Natural killer cell treated with Interleukin-12 subunit alpha and Interleukin-12 subunit beta and Interleukin-15 and Interleukin-18, amount 100 ng/mL, for 72 hours (primary cell): ENCODE data around the gene ZNF581. TPM values are rescaled to one million over a fixed set of nuclear protein-coding genes. Genes with fewer than 3 reads are reported as not detected.
A peak's percentile ranks its signal among the peaks of the same experiment; 100 is the strongest.

Experiments used
- ATAC-seq, 2 donors: fragments of 150-1000 bp; cut with Tn5 transposase in 1 of 2; sonication (Bioruptor Pico), chemical (Tn5 transposase) in 1 of 2; 2 replicates each; pipeline ENCODE4 v1.10.0; 2021
- DNase-seq: peaks from one replicate; pipeline ENCODE4 v3.0.0; 2022; ENCODE audit warnings: low spot score
- H3K27ac Mint-ChIP-seq, 2 donors: 1 replicate in 1 of 2; 2 replicates in 1 of 2; pipeline ENCODE4 v1.8.0; 2022; ENCODE audit warnings: mixed read lengths in 2 of 2, mild to moderate bottlenecking in 1 of 2, moderate library complexity in 1 of 2
- H3K27me3 Mint-ChIP-seq, 2 donors: 1 replicate in 1 of 2; 2 replicates in 1 of 2; pipeline ENCODE4 v1.8.0; 2022; ENCODE audit warnings: mixed read lengths in 2 of 2
- H3K36me3 Mint-ChIP-seq: one replicate; pipeline ENCODE4 v1.8.0; 2022; ENCODE audit warnings: mixed read lengths
- H3K4me1 Mint-ChIP-seq, 2 donors: 1 replicate in 1 of 2; 2 replicates in 1 of 2; pipeline ENCODE4 v1.8.0; 2022; ENCODE audit warnings: low read depth in 2 of 2, mixed read lengths in 2 of 2, mild to moderate bottlenecking in 1 of 2
- H3K4me3 Mint-ChIP-seq: one replicate; pipeline ENCODE4 v1.8.0; 2022; ENCODE audit warnings: mixed read lengths
- H3K9me3 Mint-ChIP-seq: 2 replicates; pipeline ENCODE4 v1.8.0; 2022; ENCODE audit warnings: mixed read lengths
- total RNA-seq, 2 donors: library from RNA; stranded (reverse); gene quantifications; one replicate each; pipeline ENCODE4 v1.2.3, GENCODE V29; 2022

Gene ZNF581
- total RNA-seq, 2 donors from 2014 or later = 15.1 to 27.6 TPM

GRCh38 chr19:55661826-55662225 lies 18.4 kb downstream of the ZNF581 start:
- ATAC-seq = no peak
- Mint-ChIP-seq H3K4me1 (peaks cover 42 to 45% of the 10 kb centered on the region in 2 donors), H3K36me3 (peaks cover 30% of the 10 kb centered on the region), H3K9me3 (no peaks in the 10 kb centered on the region), H3K4me3 (peak overlapping the region; percentile 15), H3K27ac (peak overlapping the region in 1 of 2 donors; percentile 30), H3K27me3 (no peaks in the 10 kb centered on the region)
- no peak for DNase-seq

GRCh38 chr19:55663846-55664536 lies 20.5 kb downstream of the ZNF581 start:
- Mint-ChIP-seq H3K36me3 (peaks cover 22% of the 10 kb centered on the region), H3K27ac (no peak overlapping the region), H3K4me1 (peaks cover 32 to 33% of the 10 kb centered on the region in 2 donors), H3K27me3 (no peaks in the 10 kb centered on the region), H3K4me3 (no peak overlapping the region), H3K9me3 (no peaks in the 10 kb centered on the region)
- ATAC-seq (no peak), DNase-seq (no peak)

GRCh38 chr19:55666343-55667005 lies 23.0 kb downstream of the ZNF581 start:
- Mint-ChIP-seq H3K27me3 (no peaks in the 10 kb centered on the region), H3K36me3 (peaks cover 22% of the 10 kb centered on the region), H3K27ac (no peak overlapping the region), H3K9me3 (no peaks in the 10 kb centered on the region), H3K4me3 (no peak overlapping the region), H3K4me1 (peaks cover 32 to 35% of the 10 kb centered on the region in 2 donors)
- ATAC-seq = no peak
- DNase-seq = no peak

- DNase-seq (no peak), ATAC-seq (no peak)
- Mint-ChIP-seq H3K4me1 (peaks cover 28 to 32% of the 10 kb centered on the region in 2 donors), H3K27me3 (no peaks in the 10 kb centered on the region), H3K27ac (no peak overlapping the region), H3K4me3 (no peak overlapping the region), H3K36me3 (peaks cover 18% of the 10 kb centered on the region), H3K9me3 (no peaks in the 10 kb centered on the region)
These were observed 23.5 kb downstream of the ZNF581 start for GRCh38 chr19:55667006-55667381.

- DNase-seq (no peak), ATAC-seq (no peak)
- Mint-ChIP-seq H3K9me3 (no peaks in the 10 kb centered on the region), H3K4me1 (peaks cover 29 to 33% of the 10 kb centered on the region in 2 donors), H3K36me3 (peaks cover 18% of the 10 kb centered on the region), H3K27ac (no peak overlapping the region), H3K27me3 (no peaks in the 10 kb centered on the region), H3K4me3 (no peak overlapping the region)
These were observed 24.1 kb downstream of the ZNF581 start for GRCh38 chr19:55667511-55667910.

- no peaks in the 10 kb centered on the region for H3K27me3 Mint-ChIP-seq
- no peak overlapping the region for H3K27ac Mint-ChIP-seq
- H3K4me3 Mint-ChIP-seq = no peak overlapping the region
- H3K4me1 Mint-ChIP-seq = peaks cover 25 to 29% of the 10 kb centered on the region in 2 donors
- ATAC-seq (no peak), DNase-seq (no peak)
- H3K9me3 Mint-ChIP-seq = no peaks in the 10 kb centered on the region
- H3K36me3 Mint-ChIP-seq = peaks cover 14% of the 10 kb centered on the region
These were observed 24.5 kb downstream of the ZNF581 start for GRCh38 chr19:55667958-55668357.

- DNase-seq = no peak
- ATAC-seq = no peak
- no peak overlapping the region for H3K27ac Mint-ChIP-seq
- no peak overlapping the region for H3K4me3 Mint-ChIP-seq
- peaks cover 24 to 25% of the 10 kb centered on the region in 2 donors for H3K4me1 Mint-ChIP-seq
- no peaks in the 10 kb centered on the region for H3K9me3 Mint-ChIP-seq
- H3K27me3 Mint-ChIP-seq = no peaks in the 10 kb centered on the region
- peaks cover 8% of the 10 kb centered on the region for H3K36me3 Mint-ChIP-seq
These were observed 25.3 kb downstream of the ZNF581 start for GRCh38 chr19:55668603-55669348.

GRCh38 chr19:55669418-55670279 lies 26.2 kb downstream of the ZNF581 start:
- H3K4me3 Mint-ChIP-seq = no peak overlapping the region

GRCh38 chr19:55670280-55671053 lies 27.0 kb downstream of the ZNF581 start:
- peaks cover 26% of the 10 kb centered on the region in 2 donors for H3K4me1 Mint-ChIP-seq
- H3K36me3 Mint-ChIP-seq = peaks cover 6% of the 10 kb centered on the region
- H3K9me3 Mint-ChIP-seq = no peaks in the 10 kb centered on the region

More at GRCh38 chr19:55669418-55670279, 26.2 kb downstream of the ZNF581 start:
- H3K4me1 Mint-ChIP-seq = peaks cover 23 to 25% of the 10 kb centered on the region in 2 donors
- H3K9me3 Mint-ChIP-seq = no peaks in the 10 kb centered on the region
- no peak for DNase-seq
- peaks cover 4% of the 10 kb centered on the region for H3K36me3 Mint-ChIP-seq
- ATAC-seq = no peak
- H3K27me3 Mint-ChIP-seq = no peaks in the 10 kb centered on the region
- no peak overlapping the region for H3K27ac Mint-ChIP-seq

GRCh38 chr19:55671054-55671378 lies 27.6 kb downstream of the ZNF581 start:
- peaks cover 12% of the 10 kb centered on the region for H3K36me3 Mint-ChIP-seq

More at GRCh38 chr19:55670280-55671053, 27.0 kb downstream of the ZNF581 start:
- Mint-ChIP-seq H3K27me3 (no peaks in the 10 kb centered on the region), H3K27ac (peak overlapping the region in 1 of 2 donors; percentile 33), H3K4me3 (no peak overlapping the region)
- no peak for DNase-seq
- no peak for ATAC-seq

GRCh38 chr19:55672418-55672817 lies 29.0 kb downstream of the ZNF581 start:
- Mint-ChIP-seq H3K9me3 (no peaks in the 10 kb centered on the region), H3K27me3 (no peaks in the 10 kb centered on the region), H3K27ac (no peak overlapping the region), H3K4me1 (peaks cover 40 to 44% of the 10 kb centered on the region in 2 donors), H3K36me3 (peaks cover 18% of the 10 kb centered on the region), H3K4me3 (no peak overlapping the region)
- DNase-seq = no peak
- no peak for ATAC-seq

More at GRCh38 chr19:55671054-55671378, 27.6 kb downstream of the ZNF581 start:
- H3K27ac Mint-ChIP-seq = peak overlapping the region in 1 of 2 donors; percentile 33
- ATAC-seq (no peak), DNase-seq (no peak)
- no peaks in the 10 kb centered on the region for H3K27me3 Mint-ChIP-seq
- no peak overlapping the region for H3K4me3 Mint-ChIP-seq
- no peaks in the 10 kb centered on the region for H3K9me3 Mint-ChIP-seq
- peaks cover 31 to 32% of the 10 kb centered on the region in 2 donors for H3K4me1 Mint-ChIP-seq

- DNase-seq = no peak
- no peak for ATAC-seq
- peaks cover 49 to 51% of the 10 kb centered on the region in 2 donors for H3K4me1 Mint-ChIP-seq
- H3K4me3 Mint-ChIP-seq = no peak overlapping the region
- no peaks in the 10 kb centered on the region for H3K9me3 Mint-ChIP-seq
- H3K27me3 Mint-ChIP-seq = no peaks in the 10 kb centered on the region
- peak overlapping the region in 1 of 2 donors; percentile 33 for H3K27ac Mint-ChIP-seq
- peaks cover 23% of the 10 kb centered on the region for H3K36me3 Mint-ChIP-seq
These were observed 30.0 kb downstream of the ZNF581 start for GRCh38 chr19:55673465-55673864.
